K562 (cell line): ENCODE measurements around the gene FILIP1L.

Source experiments
- CCAR2 ChIP-seq: fragments of 200-400 bp; formaldehyde crosslinking; IDR thresholded peaks from 2 replicates; pipeline ENCODE4 v1.6.1; 2017; ENCODE audit warnings: mild to moderate bottlenecking, low read depth, low read length
- EHMT2 ChIP-seq: fragments of 450-650 bp; IDR thresholded peaks from 2 replicates; pipeline ENCODE4 v1.6.1; 2018; ENCODE audit warnings: antibody characterized with exemption
- KDM4B ChIP-seq, 2 experiments: fragments of 450-650 bp in 1 of 2; sonication (generic) in 1 of 2; IDR thresholded peaks; 2 replicates each; pipeline ENCODE4 v1.6.1; 2016 to 2017; ENCODE audit warnings: borderline replicate concordance in 2 of 2, antibody characterized with exemption in 1 of 2, low read depth in 1 of 2, mild to moderate bottlenecking in 1 of 2
- NBN ChIP-seq: fragments of 450-650 bp; IDR thresholded peaks from 2 replicates; pipeline ENCODE4 v1.6.1; 2016; ENCODE audit warnings: low read depth, mild to moderate bottlenecking
- ZNF583 ChIP-seq: fragments of 250-450 bp; sonication (Bioruptor Pico); IDR thresholded peaks from 2 replicates; pipeline ENCODE4 v1.4.0; 2020
- TF ChIP-seq, protein P1 (sequence below), 2 experiments: fragments of 450-650 bp; formaldehyde crosslinking in 1 of 2; IDR thresholded peaks; 2 replicates each; pipeline versions ENCODE4 v1.4.0 to v1.6.1; 2014 to 2020; ENCODE audit warnings: mild to moderate bottlenecking in 2 of 2, borderline replicate concordance in 1 of 2, low read depth in 1 of 2
- TF ChIP-seq, protein P2 (sequence below), 2 experiments: fragments of 450-650 bp; IDR thresholded peaks; 2 replicates each; pipeline ENCODE4 v1.6.1; 2016
- TF ChIP-seq, protein P3 (sequence below), 3 experiments: IDR thresholded peaks in 2 of 3; conservative IDR thresholded peaks in 1 of 3; 2 replicates each; pipeline ENCODE4 v1.5.1; 2011 to 2012; ENCODE audit warnings: low read length in 3 of 3, mild to moderate bottlenecking in 3 of 3, control low read depth in 2 of 3, improper control_type of control experiment in 1 of 3, inconsistent platforms in 1 of 3, low read depth in 1 of 3, mixed read lengths in 1 of 3, moderate library complexity in 1 of 3; ENCODE audit not compliant: insufficient read depth in 2 of 3

DNA sequence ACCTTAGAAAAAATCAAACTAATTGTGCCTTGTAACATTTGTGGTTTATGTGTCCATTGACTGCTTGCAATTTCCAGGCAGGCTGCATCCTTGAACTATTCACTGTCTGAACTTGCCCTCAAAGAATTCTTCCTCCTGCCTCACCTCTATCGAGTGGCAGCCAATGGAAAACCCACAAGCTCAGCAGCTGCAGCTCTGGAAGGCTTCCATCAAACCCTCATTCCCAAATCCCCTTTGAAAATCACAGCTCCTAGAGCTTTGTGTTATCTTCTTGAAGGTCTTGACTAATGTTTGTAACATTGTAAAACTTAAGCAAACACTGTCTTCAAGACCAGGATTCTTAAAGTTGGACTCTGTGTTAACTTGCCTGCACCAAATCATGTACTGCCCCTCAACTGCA lies 81.1 kb downstream of the FILIP1L start:
- TF ChIP-seq, protein P1, sequence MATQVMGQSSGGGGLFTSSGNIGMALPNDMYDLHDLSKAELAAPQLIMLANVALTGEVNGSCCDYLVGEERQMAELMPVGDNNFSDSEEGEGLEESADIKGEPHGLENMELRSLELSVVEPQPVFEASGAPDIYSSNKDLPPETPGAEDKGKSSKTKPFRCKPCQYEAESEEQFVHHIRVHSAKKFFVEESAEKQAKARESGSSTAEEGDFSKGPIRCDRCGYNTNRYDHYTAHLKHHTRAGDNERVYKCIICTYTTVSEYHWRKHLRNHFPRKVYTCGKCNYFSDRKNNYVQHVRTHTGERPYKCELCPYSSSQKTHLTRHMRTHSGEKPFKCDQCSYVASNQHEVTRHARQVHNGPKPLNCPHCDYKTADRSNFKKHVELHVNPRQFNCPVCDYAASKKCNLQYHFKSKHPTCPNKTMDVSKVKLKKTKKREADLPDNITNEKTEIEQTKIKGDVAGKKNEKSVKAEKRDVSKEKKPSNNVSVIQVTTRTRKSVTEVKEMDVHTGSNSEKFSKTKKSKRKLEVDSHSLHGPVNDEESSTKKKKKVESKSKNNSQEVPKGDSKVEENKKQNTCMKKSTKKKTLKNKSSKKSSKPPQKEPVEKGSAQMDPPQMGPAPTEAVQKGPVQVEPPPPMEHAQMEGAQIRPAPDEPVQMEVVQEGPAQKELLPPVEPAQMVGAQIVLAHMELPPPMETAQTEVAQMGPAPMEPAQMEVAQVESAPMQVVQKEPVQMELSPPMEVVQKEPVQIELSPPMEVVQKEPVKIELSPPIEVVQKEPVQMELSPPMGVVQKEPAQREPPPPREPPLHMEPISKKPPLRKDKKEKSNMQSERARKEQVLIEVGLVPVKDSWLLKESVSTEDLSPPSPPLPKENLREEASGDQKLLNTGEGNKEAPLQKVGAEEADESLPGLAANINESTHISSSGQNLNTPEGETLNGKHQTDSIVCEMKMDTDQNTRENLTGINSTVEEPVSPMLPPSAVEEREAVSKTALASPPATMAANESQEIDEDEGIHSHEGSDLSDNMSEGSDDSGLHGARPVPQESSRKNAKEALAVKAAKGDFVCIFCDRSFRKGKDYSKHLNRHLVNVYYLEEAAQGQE (IDR thresholded peaks at IDR 0.05; ENCODE audit: borderline replicate concordance), result no peak
- TF ChIP-seq, protein P1 (CRISPR knock-in tag; IDR thresholded peaks at IDR 0.05; ENCODE audit: low read depth), result no peak
- TF ChIP-seq EHMT2 (no peak), NBN (no peak), ZNF583 (no peak), KDM4B (IDR thresholded peaks at IDR 0.05; ENCODE audit: borderline replicate concordance in 2 of 2, low read depth in 1 of 2) (no peak), CCAR2 (no peak)
- TF ChIP-seq, protein P2, sequence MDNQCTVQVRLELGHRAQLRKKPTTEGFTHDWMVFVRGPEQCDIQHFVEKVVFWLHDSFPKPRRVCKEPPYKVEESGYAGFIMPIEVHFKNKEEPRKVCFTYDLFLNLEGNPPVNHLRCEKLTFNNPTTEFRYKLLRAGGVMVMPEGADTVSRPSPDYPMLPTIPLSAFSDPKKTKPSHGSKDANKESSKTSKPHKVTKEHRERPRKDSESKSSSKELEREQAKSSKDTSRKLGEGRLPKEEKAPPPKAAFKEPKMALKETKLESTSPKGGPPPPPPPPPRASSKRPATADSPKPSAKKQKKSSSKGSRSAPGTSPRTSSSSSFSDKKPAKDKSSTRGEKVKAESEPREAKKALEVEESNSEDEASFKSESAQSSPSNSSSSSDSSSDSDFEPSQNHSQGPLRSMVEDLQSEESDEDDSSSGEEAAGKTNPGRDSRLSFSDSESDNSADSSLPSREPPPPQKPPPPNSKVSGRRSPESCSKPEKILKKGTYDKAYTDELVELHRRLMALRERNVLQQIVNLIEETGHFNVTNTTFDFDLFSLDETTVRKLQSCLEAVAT (IDR thresholded peaks at IDR 0.05), result no peak
- TF ChIP-seq, protein P3, sequence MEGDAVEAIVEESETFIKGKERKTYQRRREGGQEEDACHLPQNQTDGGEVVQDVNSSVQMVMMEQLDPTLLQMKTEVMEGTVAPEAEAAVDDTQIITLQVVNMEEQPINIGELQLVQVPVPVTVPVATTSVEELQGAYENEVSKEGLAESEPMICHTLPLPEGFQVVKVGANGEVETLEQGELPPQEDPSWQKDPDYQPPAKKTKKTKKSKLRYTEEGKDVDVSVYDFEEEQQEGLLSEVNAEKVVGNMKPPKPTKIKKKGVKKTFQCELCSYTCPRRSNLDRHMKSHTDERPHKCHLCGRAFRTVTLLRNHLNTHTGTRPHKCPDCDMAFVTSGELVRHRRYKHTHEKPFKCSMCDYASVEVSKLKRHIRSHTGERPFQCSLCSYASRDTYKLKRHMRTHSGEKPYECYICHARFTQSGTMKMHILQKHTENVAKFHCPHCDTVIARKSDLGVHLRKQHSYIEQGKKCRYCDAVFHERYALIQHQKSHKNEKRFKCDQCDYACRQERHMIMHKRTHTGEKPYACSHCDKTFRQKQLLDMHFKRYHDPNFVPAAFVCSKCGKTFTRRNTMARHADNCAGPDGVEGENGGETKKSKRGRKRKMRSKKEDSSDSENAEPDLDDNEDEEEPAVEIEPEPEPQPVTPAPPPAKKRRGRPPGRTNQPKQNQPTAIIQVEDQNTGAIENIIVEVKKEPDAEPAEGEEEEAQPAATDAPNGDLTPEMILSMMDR (IDR thresholded peaks at IDR 0.05 in 2 of 3, conservative IDR thresholded peaks at IDR 0.05 in 1 of 3; ENCODE audit: insufficient read depth in 2 of 3, low read depth in 1 of 3, low read length in 3 of 3), result no peak
